ENCODE results near the gene HILPDA.
"Not testable (repeated sequence)": the region's sequence is repeated elsewhere in the genome, so short reads cannot be mapped to it uniquely, and the experiment has no call there.

HILPDA gene

DNA sequence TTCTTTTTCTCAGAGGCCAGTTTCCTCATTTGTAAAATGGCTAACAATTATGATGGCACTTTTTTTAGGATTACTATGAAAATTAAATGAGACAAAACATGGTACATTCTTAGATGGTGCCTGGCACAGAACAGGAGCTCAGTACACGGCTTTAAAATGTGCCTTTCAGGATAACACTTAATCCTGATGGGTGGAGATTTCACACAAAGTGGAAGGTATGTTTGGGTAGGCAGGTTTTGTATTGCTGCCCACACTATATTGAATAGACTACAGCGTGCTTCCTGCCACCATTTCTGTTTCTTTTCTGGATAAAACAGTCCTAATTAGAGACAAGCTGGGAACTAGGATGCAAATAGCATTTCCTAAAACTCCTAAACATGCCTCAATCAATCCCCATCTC, 23.9 kb upstream of the HILPDA start:
- no peak for DNase-seq (ENCODE audit: low spot score)

DNA sequence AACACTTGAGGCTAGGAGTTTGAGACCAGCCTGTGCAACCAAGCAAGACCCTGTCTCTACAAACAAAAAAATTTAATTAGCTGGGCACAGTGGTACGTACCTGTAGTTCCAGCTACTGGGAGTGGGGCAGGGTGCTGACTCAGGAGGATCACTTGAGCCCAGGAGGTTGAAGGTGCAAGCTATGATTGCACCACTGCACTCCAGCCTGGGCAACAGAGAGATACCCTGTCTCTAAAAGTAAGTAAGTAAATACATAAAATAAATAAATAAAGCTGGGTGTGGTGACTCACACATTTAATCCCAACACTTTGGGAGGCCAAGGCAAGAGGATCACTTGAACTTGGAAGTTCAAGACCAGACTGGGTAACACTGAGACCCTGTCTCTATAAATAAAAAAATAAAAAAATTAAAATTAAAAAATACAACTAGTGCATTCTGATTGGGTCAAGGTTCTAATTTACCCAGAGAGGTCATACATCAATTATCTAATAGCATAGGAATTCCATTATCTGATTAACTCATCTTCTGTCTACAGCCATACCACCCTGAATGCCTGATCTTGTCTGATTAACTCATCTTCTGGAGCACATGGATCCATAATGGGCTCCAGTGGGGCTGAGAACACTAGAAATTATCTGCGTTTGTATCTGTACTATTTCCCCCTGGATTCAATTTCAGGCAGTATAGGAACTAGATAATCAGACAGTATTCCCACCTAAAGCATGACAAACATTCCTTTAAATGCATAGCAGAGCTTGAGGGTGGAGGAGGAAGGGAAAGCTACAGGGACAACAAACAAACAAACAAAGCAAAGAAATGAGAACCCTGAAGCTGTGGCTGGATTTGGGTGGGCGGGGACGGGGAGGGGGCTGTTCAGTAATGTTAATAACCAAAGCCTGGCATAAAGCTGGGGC, 21.0 kb upstream of the HILPDA start:
- DNase-seq (ENCODE audit: low spot score) = no peak

DNA sequence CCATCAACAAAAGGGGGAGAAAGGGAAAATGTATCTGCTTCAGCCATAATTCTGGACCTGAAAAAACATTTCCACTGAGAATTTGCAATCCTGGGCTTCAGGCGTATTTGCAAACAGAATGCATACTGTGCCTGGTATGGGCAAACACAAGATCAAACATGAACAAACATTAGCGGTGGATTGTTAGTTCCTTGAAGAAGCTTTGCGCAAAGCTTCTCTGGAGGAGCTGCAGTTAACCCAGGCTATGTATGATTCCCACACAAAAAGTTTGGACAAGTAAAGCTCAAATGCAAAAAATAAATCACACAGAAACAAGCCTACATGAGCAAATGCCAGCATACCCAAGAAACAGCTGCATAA, 20.4 kb upstream of the HILPDA start:
- no peak for DNase-seq (ENCODE audit: low spot score)

DNA sequence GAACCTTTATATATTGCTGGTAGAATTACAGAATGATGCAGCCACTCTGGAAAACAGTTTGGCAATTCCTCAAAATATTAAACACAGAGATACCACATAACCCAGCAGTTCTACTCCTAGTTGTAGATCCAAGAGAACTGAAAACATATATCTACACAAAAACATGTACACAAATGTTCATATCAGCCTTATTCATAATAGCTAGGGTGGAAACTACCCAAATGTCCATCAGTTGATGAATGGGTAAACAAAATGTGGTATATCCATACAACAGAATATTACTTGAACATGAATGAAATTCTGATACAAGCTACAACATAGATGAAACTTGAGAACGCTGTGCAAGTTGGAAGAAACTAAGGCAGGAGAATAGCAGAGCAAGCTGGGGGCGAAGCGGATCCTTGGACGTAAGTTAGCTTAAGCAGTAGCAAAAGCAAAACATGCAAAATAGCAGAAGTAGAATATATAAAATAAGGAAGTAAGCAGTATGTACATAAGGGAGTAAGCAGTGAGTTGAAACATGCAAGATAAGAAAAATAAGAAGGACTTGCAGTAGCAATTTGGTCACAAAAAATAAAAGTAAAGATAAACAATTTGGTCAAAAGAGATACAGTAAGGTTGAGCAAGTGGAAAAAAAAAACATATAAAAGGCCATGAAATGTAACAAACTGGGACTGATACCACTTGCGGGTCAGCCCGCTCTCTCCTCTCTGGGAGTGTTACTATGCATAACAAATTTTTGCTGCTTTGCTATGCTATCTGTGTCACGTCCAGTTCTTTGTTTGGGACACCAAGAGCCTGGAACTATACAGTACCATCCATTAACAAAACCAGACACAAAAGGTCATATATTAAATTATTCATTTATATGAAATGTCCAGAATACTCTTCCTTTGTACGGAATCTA, 18.0 kb upstream of the HILPDA start:
- DNase-seq (ENCODE audit: low spot score) = no peak

DNA sequence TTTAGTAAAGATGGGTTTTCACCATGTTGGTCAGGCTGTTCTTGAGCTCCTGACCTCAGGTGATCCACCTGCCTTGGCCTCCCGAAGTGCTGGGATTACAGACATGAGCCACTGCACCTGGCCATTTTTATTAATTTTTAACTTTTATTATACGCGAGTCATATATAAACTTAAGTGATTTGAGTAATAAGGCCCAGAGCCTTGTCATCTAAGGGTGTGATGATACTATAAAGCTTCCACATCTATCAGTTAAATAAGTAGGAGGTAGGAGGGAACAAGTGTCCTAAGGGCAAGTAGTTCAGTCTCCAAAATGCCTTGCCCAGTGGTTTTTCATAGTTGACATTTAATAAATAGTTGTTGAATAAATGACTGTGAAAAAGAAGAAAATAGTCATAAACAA, 13.3 kb upstream of the HILPDA start:
- DNase-seq (ENCODE audit: low spot score) = no peak

DNA sequence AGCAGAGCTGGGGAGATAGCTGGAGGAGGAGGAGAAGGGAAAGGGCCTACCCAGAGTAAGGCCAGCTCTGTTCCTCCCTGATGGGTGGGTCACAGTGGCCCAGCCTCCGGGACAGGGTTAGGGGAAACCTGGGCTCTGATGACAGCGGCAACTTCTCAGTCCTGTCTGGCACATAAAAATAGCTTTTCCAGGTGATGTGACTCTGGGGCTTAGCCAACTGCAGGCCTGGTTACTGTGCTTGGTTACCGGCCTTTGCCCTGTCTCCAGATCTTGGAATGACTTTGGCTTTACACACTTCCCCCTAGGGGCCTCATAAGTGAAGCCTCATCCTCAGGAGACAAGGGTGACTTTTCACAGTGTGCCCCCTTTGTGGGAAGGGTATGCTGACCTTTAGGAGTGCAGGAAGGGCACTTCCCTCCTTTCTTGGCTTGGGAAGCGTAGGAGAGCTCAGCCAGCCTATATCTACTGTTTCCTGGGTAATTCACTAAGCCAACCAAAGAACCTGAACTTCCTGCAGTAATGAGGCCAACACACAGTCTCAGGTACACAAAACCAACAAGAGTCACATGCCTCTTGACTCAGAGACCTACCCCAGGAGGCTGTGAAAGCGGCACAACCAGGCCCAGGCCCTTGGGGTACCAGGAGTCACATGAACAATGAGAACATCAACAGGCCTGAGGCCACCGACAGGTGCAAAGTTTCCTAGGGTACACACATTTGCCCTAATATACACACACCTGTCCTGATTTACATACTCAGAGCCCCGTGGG, 11.7 kb upstream of the HILPDA start:
- no peak for DNase-seq (ENCODE audit: low spot score)

DNA sequence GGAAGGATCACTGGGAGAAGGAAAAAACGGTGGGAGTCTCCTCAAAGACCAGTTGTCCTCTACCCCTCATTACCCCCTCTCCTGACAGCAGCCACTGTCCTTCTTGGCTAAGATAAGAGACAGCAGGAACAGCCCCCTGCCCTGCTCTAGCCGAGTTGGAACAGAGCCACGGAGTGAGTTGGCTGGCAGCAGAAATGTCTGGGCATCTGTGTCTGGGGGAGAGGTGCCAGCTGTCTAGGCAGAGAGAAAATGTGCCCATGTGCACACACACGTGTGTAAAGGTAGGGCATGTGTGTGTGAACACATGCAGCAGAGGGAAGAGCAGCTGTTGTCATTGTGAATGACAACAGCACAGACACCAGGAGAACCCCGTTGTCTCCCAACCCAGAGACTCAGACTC, 9.4 kb upstream of the HILPDA start:
- DNase-seq (ENCODE audit: low spot score) = no peak

DNA sequence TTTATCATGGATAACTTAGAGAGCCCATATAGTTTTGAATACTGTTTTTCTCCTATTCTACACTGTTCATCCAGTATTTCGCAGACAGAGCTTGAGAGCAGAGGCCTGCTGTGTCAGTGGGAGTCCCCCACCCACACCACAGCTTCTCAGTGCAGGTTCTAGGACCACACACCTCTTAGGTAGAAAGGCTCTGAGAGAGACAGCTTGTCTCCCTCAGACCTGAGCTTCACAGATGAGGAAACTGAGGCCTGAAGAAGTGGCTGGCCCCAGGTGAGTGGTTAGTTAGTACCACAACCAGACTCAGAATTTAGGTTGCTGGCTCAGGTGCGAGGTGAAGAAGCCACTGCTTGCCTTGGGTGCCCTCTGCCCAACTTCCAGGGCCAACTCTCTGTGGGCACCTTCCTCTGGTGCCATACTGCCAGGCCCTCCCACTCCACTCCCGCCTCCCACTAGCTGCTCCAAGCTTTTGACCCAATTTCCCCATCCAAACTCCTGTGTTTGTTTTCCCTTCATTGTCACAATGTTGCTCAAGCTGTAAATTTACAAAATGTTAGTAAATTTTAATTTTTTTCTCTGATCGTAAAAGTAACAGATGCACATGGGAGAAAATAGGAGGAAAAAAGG, 7.6 kb upstream of the HILPDA start:
- no peak for DNase-seq (ENCODE audit: low spot score)

DNA sequence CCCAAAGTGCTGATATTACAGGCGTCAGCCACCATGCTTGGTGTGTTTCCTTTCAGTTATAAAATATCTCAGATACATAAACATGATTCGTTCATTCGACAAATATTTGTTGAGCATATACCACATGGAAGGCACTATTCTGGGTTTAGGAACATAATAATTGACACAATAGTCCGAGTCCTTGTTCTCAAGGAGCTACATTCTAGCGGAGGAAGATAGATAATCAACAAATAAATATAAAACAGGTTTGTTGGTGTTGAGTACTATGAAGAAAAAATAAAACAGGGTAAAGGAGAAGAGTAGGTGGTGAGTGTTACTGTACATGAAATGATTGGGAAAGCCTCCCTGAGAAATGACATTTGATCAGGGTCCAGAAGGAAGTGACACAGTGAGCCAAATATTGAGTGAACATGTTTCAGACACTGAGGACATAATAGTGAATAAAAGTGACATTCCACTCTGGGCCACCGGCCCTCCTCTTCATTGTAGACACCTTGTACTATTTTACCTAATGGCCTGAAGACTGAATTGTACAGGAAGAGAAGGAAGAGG, 6.9 kb upstream of the HILPDA start:
- no peak for DNase-seq (ENCODE audit: low spot score)

DNA sequence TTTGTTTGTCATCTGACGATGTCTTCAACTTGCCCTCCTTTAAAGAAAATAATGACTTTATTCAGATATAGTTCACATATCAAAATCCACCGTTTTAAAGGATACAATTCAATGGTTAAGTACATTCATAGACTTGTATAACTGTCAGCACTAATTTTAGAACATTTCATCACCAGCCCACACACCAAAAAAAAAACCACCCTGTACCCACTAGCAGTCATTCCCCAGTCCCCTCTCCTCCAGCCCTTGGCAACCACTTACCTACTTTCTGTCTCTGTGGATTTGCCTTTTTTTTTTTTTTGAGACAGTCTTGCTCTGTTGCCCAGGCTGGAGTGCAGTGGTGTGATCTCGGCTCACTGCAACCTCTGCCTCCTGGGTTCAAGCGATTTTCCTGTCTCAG, 5.3 kb upstream of the HILPDA start:
- DNase-seq (ENCODE audit: low spot score) = no peak

DNA sequence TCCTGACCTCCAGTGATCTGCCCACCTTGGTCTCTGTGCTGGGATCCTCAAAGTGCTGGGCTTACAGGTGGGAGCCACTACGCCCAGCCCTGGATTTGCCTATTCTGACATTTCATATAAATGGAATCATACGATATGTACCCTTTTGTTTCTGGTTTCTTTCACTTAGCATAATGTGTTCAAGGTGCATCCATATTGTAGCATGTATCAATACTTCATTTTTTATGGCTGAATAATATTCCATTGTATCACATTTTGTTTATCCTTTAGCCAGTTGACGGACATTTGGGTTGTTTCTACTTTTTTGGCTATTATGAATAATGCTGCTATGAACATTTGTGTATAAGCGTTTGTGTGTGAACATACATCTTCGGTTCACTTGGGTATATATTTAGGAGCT, 4.8 kb upstream of the HILPDA start:
- DNase-seq (ENCODE audit: low spot score) = no peak

DNA sequence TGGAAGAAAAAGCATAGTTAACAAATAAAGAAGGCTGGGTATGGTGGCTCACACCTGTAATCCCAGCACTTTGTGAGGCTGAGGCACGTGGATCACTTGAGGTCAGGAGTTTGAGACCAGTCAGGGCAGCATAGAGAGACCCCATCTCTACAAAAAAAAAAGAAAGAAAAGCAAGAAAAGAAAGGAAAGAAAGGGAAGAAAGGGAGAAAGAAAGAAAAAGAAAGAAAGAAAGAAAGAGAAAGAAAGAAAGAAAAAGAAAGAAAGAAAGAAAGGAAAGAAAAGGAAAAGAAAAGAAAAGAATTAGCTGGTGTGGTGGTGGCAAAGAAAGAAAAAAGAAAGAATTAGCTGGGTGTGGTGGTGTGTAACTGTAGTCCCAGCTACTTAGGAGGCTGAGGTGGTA, 3.1 kb upstream of the HILPDA start:
- no peak for DNase-seq (ENCODE audit: low spot score)

DNA sequence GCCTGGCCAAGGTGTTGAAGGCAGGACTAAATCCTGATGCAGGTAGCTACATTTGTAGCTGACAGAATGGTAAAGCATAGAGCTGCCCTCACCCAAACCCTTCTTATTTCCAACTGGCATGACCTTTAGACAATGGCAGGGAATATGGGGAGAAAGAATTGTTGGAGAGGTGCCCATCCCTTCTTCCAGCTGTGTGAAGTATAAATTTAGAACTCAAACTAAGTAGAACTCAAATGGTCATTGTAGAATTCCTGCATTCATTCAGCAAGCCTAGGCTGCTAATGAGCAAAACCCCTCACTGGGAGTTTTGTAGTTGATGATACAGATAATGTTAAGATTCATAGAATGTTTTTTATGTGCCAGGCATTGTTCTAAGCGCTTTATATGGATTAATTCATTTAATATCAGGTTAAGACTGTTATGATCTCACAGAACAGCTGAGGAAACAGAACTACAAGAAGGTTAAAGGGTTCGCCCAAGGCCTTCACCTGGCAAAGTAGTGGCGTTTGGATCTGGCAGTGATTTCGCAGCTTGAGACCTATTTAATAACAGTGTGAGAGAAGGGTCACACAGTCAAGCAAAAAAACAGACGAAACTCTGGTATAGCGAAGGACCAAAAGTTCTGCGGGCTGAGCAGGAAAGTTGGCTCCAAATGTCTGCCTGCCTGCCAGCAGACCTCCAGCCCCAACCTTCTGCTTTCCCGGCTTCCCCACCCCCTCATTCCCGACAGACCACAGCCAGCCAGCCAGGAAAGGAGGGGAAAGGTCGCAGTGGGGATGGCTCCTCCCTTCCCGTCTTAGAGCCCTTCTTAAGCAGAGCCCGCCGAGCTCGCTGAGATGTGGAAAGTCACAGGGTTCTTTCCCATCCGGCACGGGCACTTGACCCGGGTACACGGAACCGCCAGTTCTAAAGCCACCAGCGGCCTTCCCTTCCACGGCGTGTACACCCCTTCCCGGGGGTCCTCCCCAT, 1.6 kb upstream of the HILPDA start:
- no peak for DNase-seq (ENCODE audit: low spot score)

DNA sequence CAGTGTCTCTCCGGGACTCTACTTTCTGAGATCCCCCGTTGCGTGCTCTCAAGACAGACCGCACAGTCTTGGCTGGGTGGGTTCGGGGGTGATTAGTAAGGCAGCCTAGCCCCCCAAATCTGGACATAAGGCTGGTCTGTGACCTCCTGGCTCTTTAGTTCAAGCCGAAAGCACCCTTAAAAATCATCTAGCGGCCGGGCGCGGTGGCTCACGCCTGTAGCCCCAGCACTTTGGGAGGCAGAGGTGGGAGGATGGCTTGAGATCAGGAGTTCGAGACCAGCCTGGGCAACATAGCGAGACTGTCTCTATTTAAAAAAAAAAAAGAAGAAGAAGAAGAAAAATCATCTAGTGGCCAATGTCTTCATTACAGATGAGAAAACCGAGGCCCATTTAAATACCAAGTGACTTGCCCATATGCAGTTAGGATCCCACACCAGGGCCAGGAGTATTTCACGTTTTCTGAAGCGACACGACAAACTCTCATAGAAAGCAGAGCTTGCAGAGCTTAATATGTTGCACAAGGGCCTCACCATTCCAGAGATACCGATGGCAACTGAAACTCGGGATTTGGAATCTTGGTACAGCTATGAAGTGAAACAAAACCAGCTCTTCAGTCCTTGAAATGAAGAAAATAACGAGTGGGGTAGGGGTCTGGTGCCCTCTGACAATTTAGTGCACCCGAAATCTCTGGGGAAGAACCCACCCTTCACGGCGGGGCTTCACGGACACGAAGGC, 703 bp upstream of the HILPDA start:
- DNase-seq (ENCODE audit: low spot score) = no peak

DNA sequence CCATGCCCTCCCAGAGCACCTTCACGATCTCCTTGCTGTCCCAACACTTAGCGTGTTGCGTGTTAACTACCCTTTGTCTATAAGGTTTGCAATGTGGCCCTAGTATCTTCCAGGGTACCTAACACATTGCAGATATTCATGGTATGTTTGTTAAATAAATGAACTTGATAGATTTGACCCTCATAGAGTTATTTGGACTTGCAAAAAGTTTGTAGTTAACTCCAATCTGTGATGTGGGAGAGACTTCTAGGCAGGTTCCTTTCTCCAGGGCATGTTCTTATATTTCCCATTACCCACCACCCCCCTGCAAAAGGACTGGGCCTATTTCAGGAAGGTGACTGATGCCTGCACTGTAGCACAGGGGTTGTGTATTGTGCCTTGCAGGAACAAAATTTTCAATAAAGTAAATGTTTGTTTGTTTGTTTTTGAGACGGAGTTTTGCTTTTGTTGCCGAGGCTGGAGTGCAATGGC, 612 bp downstream of the HILPDA start:
- no peak for DNase-seq (ENCODE audit: low spot score)

DNA sequence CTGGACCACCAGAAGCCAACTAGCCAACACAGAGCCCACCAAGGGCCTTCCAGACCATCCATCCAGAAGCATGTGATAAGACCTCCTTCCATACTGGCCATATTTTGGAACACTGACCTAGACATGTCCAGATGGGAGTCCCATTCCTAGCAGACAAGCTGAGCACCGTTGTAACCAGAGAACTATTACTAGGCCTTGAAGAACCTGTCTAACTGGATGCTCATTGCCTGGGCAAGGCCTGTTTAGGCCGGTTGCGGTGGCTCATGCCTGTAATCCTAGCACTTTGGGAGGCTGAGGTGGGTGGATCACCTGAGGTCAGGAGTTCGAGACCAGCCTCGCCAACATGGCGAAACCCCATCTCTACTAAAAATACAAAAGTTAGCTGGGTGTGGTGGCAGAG, 1.7 kb downstream of the HILPDA start:
- DNase-seq (ENCODE audit: low spot score) = not testable (repeated sequence)

DNA sequence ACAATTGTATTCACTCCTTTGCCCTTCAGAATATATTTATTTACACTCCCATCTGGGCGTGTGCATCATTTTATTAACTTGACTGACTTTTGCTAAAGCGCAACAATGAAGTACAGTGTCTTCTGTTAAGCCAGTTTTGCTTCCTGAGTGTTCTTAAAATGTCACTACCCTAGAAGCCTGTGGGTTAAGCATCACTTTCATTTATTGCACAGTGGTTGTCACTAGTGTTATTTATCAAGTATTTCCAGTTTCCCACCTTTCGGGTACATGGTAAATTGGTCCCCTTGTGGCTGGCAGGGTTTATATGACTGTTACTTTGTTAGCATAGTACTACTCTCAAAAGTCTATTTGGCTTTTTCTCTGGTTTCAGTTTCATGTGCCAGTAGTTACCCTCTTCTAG, 3.3 kb downstream of the HILPDA start:
- DNase-seq (ENCODE audit: low spot score) = no peak

DNA sequence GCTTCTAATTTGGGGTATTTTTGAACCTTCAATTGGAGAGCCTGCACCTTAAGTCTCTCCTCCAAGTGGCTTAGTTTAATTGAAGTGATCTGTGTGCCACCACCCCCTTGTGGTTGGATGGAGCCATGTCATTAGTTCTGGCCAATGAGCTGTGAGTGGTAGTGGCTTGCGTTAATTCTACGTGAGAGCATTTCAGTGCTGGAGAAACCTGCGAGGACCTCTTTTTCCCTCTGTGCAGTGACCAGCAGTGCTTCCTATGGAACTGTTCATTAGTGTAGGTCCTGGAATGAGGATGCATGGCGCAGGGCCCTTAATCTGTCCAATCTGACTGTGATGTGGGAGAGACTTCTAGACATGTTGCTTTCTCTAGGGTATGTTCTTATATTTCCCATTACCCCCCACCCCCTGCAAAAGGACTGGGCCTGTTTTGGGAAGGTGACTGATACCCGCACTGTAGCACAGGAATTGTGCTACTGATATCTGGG, 3.8 kb downstream of the HILPDA start:
- peak; percentile 92 for DNase-seq (ENCODE audit: low spot score)

DNA sequence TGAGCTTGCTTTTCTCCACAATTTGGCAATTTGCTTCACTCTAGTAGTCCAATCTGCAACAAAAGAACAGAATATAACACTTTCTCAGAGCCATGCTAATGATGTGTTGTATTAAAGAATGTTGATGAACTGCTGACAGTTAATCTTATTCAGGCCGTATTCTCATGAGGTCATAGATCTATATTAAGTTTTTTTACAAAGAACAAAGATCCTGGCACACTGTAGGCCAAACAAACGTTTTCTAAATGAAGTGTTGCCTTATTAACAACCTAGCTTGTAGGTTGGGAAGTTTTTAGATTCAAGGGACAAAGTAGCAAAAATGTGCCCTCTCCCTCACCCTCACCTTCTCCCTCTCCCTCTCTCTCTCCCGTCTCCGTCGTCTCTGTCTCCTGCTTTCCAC, 6.8 kb downstream of the HILPDA start:
- no peak for DNase-seq (ENCODE audit: low spot score)
